Memory B cell (primary cell): Measurements from ENCODE around the gene RTN4IP1.
"Not testable (repeated sequence)": the region's sequence is repeated elsewhere in the genome, so short reads cannot be mapped to it uniquely, and the experiment has no call there.

ENCODE experiments used
- ATAC-seq: fragments of 150-1000 bp; cut with Tn5 transposase; 2 replicates; pipeline ENCODE4 v1.10.0; 2021; ENCODE audit warnings: low read depth, mild to moderate bottlenecking, moderate library complexity
- DNase-seq, 2 donors: peaks; one replicate each; pipeline ENCODE4 v3.0.0; 2022; ENCODE audit warnings: low spot score in 2 of 2
- H3K27ac Mint-ChIP-seq: one replicate; pipeline ENCODE4 v1.8.0; 2022; ENCODE audit warnings: mild to moderate bottlenecking, moderate library complexity, mixed read lengths
- H3K27me3 Mint-ChIP-seq: one replicate; pipeline ENCODE4 v1.8.0; 2022; ENCODE audit warnings: mixed read lengths
- H3K36me3 Mint-ChIP-seq: one replicate; pipeline ENCODE4 v1.8.0; 2022; ENCODE audit warnings: mild to moderate bottlenecking, mixed read lengths
- H3K4me1 Mint-ChIP-seq: one replicate; pipeline ENCODE4 v1.8.0; 2022; ENCODE audit warnings: mixed read lengths
- H3K4me3 Mint-ChIP-seq: one replicate; pipeline ENCODE4 v1.8.0; 2022; ENCODE audit warnings: mild to moderate bottlenecking, moderate library complexity, mixed read lengths
- H3K9me3 Mint-ChIP-seq: one replicate; pipeline ENCODE4 v1.8.0; 2022; ENCODE audit warnings: mixed read lengths

The RTN4IP1 gene

DNA sequence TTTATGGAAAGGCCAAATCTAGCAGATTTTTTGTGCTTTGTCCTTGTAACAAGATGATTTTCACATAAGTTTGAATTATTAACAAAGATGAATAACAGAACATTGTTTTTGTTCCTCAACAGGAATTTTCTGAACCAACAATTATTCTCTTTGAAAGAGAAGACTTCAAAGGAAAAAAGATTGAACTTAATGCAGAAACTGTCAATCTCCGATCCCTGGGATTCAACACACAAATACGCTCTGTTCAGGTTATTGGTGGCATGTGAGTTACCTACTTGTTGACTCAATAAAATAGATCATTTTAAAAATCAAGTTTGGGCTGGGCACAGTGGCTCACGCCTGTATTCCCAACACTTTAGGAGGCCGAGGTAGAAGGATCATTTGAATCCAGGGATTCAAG, 70.9 kb downstream of the RTN4IP1 start:
- Mint-ChIP-seq H3K36me3 (peaks cover 14% of the 10 kb centered on the region), H3K4me3 (no peak overlapping the region), H3K27ac (no peak overlapping the region), H3K4me1 (peaks cover 9% of the 10 kb centered on the region), H3K9me3 (no peaks in the 10 kb centered on the region), H3K27me3 (no peaks in the 10 kb centered on the region)
- DNase-seq (no peak), ATAC-seq (no peak)

DNA sequence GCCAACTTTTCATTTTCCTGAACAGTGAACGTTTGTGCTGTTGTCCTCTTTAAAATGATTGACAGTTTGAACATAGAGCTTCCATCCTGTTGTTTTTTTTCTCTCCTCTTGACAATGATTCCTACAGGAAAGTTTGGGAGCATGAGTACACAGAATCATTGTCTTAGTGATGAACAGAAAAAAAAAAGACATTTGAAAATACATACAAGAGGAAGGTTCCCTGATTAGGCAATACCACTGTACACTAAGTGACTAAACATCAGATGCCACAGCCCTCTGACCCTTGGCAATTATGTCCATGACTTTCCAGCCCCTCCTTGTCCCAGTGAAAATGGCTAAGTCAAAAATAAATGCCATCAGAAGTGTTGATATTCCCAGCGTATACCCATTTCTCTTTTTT, 71.5 kb downstream of the RTN4IP1 start:
- no peaks in the 10 kb centered on the region for H3K9me3 Mint-ChIP-seq
- peaks cover 9% of the 10 kb centered on the region for H3K4me1 Mint-ChIP-seq
- no peak for ATAC-seq
- no peaks in the 10 kb centered on the region for H3K27me3 Mint-ChIP-seq
- H3K36me3 Mint-ChIP-seq: peaks cover 14% of the 10 kb centered on the region
- H3K27ac Mint-ChIP-seq: no peak overlapping the region
- DNase-seq: no peak
- H3K4me3 Mint-ChIP-seq: no peak overlapping the region

DNA sequence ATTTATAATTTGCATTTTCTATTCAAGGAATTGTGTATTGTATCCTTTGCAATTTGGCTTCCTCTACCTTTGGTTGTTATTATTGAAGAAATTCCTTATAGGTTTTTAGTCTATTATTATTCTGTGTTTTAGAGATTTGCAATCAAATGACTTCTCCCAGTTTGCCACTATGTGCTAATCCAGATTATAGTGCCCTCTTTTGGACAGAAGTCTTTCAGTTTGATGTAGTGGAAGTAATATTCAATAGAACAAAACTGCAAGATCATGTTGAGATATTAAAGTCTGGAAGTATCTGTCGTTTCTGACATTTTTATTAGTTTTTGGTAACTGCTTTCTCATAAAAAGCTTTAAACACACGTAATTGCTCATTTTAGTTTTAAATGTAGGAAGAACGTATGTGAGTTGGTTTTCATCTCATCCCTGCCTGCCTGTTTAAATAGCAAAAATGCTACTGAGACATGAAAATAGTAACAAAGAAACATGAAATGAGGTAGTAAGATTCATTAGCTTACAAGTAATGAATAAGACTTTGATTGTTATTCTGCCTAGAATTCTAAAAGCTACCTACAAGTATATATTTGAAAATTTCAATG, 72.8 kb downstream of the RTN4IP1 start:
- peaks cover 9% of the 10 kb centered on the region for H3K4me1 Mint-ChIP-seq
- H3K36me3 Mint-ChIP-seq: peaks cover 18% of the 10 kb centered on the region
- H3K27ac Mint-ChIP-seq: peak overlapping the region; percentile 50
- peak; percentile 70 for ATAC-seq
- H3K9me3 Mint-ChIP-seq: no peaks in the 10 kb centered on the region
- H3K27me3 Mint-ChIP-seq: no peaks in the 10 kb centered on the region
- peak in 1 of 2 donors; percentile 39 for DNase-seq
- no peak overlapping the region for H3K4me3 Mint-ChIP-seq

DNA sequence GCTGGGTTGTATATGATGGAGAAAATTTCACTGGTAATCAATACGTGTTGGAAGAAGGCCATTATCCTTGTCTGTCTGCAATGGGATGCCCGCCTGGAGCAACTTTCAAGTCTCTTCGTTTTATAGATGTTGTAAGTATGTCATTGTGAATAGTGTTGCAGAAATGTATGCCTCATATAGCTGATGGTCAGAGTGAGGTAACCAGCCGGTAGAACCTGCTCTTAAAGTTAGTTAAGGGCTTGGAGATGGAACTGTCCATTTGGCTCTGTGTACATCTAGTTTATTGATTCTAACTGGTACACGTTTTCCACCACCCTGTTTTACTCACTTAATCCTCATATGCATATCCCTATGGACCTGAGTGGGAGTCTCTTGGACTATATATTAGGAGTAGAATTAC, 73.5 kb downstream of the RTN4IP1 start:
- H3K36me3 Mint-ChIP-seq: peaks cover 23% of the 10 kb centered on the region
- DNase-seq (no peak), ATAC-seq (no peak)
- no peak overlapping the region for H3K27ac Mint-ChIP-seq
- no peaks in the 10 kb centered on the region for H3K9me3 Mint-ChIP-seq
- H3K4me1 Mint-ChIP-seq: peaks cover 9% of the 10 kb centered on the region
- H3K4me3 Mint-ChIP-seq: no peak overlapping the region
- no peaks in the 10 kb centered on the region for H3K27me3 Mint-ChIP-seq

DNA sequence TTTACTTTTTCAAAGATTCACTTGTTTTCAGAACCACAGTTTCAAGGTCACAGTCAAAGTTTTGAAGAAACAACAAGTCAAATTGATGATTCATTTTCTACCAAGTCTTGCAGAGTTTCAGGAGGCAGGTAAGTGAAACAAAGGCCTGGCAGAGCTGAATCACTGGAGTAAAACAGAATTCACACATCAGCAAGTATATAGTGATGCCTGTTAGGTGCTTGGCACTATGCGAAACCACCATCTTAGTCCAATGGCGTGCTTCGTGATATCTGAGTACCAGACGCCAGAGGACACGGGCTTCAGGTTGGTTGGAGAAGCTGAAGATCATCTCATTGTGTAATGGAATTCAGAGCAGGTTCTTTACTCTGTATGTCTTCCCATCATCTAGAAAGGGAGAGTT, 75.9 kb downstream of the RTN4IP1 start:
- peak overlapping the region; percentile 60 for H3K27ac Mint-ChIP-seq
- H3K4me3 Mint-ChIP-seq: no peak overlapping the region
- peaks cover 33% of the 10 kb centered on the region for H3K36me3 Mint-ChIP-seq
- H3K27me3 Mint-ChIP-seq: no peaks in the 10 kb centered on the region
- ATAC-seq: no peak
- DNase-seq: no peak
- H3K4me1 Mint-ChIP-seq: peaks cover 9% of the 10 kb centered on the region
- no peaks in the 10 kb centered on the region for H3K9me3 Mint-ChIP-seq

DNA sequence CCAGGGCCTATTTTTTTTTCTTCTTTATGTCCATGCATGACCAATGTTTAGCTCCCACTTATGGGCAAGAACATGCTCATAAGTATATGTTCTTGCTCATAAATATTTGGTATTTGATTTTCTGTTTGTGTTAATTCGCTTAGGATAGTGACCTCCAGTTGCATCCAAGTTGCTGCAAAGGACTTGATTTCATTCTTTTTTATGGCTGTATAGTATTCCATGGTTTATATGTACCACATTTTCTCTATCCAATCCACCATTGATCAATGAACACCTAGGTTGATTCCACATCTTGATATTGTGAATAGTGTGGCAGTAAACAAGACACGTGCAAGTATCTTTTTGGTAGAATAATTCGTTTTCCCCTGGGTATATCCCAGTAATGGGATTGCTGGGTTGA, 78.1 kb downstream of the RTN4IP1 start:
- Mint-ChIP-seq H3K27ac (peak overlapping the region; percentile 65), H3K9me3 (no peaks in the 10 kb centered on the region), H3K36me3 (peaks cover 36% of the 10 kb centered on the region), H3K4me3 (no peak overlapping the region), H3K4me1 (peaks cover 19% of the 10 kb centered on the region), H3K27me3 (no peaks in the 10 kb centered on the region)
- DNase-seq: no peak
- no peak for ATAC-seq

DNA sequence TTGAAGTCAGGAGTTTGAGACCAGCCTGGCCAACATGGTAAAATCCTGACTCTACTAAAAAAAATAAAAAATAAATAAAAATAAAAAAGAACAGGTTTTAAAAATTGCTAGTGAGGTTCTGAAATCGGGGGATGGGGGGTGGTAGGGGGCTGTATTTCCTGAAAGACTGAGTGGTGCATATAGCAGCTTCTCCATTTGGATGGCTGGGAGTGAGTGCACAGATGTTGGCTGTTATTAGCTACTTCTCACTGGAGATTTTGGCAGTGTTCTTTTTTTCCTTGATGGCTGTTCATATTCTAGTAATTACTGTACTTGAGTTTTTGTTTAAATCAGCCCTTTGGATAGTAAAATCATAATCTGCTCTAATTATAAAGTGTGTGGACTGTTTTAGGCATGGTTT, 79.8 kb downstream of the RTN4IP1 start:
- Mint-ChIP-seq H3K27me3 (no peaks in the 10 kb centered on the region), H3K4me3 (no peak overlapping the region), H3K9me3 (no peaks in the 10 kb centered on the region), H3K27ac (peak overlapping the region; percentile 99), H3K4me1 (peaks cover 19% of the 10 kb centered on the region), H3K36me3 (peaks cover 41% of the 10 kb centered on the region)
- ATAC-seq: no peak
- no peak for DNase-seq

DNA sequence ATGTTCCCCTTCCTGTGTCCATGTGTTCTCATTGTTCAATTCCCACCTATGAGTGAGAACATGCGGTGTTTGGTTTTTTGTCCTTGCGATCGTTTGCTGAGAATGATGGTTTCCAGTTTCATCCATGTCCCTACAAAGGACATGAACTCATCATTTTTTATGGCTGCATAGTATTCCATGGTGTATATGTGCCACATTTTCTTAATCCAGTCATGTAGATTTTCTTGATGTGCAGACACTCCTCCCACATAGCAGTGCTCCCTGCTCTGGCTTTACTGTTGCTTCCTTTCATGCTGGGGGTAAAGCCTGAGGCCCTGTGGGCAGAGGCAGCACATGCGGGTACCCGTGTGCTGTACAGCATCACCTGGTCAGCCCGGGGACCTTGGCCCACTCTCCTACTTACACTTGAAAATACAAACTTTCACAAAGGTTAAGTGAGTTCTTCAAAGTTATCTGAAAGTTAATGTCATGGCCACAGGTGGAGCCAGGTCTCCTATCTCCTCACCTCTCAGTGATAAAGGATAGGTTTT, 80.3 kb downstream of the RTN4IP1 start:
- H3K4me3 Mint-ChIP-seq, H3K27me3 Mint-ChIP-seq: not testable (repeated sequence)
- H3K27ac Mint-ChIP-seq: peak overlapping the region; percentile 99

DNA sequence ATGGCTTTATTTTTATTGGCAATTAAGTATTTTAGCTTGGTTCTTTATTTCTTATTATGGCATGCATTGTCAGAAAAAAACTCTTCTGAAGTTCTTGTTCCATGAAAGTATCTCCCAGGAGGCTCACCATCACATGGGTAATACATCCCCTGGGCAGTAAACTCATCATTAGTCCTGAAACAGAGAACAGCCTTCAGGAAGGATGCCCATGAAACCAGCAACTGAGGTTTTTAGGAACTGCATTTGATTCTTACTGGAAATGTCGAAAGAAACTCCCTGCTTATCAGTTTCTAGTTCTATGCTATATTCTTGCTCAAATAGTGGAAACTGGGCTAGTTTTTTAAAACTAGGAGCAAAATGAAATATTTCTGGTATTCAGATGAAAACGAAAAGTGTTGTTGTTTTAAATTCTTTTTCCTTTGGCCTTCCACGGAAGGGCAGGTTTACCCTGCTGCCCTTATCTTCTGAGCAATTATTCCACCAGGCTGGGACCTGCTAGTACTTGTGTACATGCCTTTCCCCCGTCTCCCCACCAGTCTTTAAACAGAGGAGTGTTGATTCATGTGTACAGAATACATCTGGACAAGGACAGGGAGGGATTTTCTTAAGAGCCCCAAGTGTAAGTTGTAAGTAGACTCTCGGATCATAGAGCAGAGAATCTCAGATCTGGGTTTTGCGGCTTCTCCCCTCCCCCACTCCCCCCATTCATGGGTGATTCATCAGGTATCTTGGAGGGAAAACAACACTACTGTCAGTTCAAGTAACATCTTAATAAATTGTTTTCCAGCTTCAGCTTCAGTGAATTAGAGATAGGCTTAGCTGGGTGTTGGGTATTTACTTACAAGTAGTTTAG, 81.5 kb downstream of the RTN4IP1 start:
- H3K36me3 Mint-ChIP-seq: peaks cover 41% of the 10 kb centered on the region
- no peak for DNase-seq
- H3K27ac Mint-ChIP-seq: peak overlapping the region; percentile 99

More for the DNA sequence above, 80.3 kb downstream of the RTN4IP1 start:
- not testable (repeated sequence) for DNase-seq, ATAC-seq, H3K9me3 Mint-ChIP-seq
- Mint-ChIP-seq H3K4me1 (peaks cover 19% of the 10 kb centered on the region), H3K36me3 (peaks cover 46% of the 10 kb centered on the region)

DNA sequence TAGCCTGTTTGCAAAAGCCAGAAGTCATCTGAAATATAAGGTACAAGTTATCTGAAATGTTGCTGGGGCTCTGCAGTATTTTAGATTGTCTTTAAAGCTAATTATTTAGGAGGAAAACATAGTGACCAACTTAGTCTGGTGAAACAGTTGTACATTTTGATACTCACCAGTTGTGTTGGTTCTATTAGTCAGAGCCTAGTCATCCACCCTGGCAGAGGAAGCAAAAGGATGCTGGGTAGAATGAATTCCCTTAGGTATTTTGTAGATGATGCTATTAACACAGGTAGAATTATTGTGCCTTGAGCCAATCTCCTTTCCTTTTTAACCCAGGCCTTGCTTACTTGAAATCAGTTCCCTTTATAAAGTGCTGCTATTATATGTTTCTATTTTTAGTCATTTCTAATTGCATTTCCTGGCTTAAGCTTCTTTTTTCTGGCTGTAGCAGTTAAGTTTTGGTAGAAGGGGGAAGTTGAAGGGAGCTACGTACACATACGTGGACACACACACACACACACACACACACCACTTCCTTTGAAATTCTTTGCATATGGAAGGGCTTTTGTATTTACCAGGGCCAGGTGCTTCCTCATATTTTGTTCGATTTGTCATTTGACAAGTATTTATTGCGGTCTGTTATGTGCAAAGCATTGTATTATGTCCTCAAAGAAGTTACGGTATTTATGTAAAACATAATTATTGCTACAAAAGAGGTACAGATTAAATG, 82.4 kb downstream of the RTN4IP1 start:
- peak overlapping the region; percentile 78 for H3K4me3 Mint-ChIP-seq
- no peaks in the 10 kb centered on the region for H3K9me3 Mint-ChIP-seq
- peaks cover 19% of the 10 kb centered on the region for H3K4me1 Mint-ChIP-seq
- peaks cover 39% of the 10 kb centered on the region for H3K36me3 Mint-ChIP-seq
- peak overlapping the region; percentile 99 for H3K27ac Mint-ChIP-seq
- no peaks in the 10 kb centered on the region for H3K27me3 Mint-ChIP-seq
- DNase-seq (peak in 1 of 2 donors; percentile 52), ATAC-seq (peak; percentile 92)

More for the DNA sequence above, 81.5 kb downstream of the RTN4IP1 start:
- no peak overlapping the region for H3K4me3 Mint-ChIP-seq
- H3K9me3 Mint-ChIP-seq: no peaks in the 10 kb centered on the region
- H3K4me1 Mint-ChIP-seq: peaks cover 19% of the 10 kb centered on the region
- ATAC-seq: no peak
- H3K27me3 Mint-ChIP-seq: no peaks in the 10 kb centered on the region

DNA sequence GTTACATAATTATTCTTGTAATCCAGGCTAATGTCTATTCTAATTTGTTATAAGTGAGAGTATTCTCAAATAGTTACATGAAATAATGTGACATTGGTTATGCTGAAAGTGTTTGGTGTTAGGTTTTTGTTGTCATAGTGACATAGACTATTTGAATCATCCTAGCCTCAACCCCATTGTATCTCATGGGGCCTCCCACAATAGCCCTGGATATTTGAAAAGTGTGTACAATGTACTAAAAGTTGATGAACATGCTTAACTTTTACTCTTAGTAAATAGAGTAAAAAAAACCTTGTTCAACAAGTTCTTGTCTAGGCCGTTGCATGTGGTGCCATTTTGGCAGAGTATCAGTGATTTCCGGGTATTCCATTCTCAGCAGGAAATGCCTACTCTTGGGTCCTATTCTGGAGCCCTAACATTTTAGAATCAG, 83.0 kb downstream of the RTN4IP1 start:
- Mint-ChIP-seq H3K4me1 (peaks cover 19% of the 10 kb centered on the region), H3K27ac (peak overlapping the region; percentile 99), H3K36me3 (peaks cover 35% of the 10 kb centered on the region)

DNA sequence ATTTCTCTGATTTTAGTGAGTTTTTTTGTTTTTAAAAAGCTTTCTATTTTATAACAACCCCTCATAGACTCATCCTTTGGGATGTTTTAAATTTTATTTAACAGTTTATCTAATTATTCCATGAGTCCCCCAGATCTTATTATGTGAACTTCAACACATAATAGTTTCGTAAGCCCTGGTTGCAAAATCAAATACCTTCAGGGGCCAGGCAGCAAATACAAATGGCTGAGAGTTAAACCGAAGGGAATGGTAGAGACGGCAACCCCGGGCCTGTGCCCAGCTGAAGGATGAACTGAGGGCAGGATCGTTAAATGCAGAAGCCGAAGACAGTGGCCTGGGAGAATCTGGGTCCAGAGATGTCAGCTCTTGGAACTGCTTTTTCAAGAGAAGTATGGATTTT, 88.4 kb downstream of the RTN4IP1 start:
- peaks cover 1% of the 10 kb centered on the region for H3K9me3 Mint-ChIP-seq

More for the DNA sequence above, 83.0 kb downstream of the RTN4IP1 start:
- H3K4me3 Mint-ChIP-seq: peak overlapping the region; percentile 78
- no peaks in the 10 kb centered on the region for H3K9me3 Mint-ChIP-seq
- no peak for ATAC-seq
- H3K27me3 Mint-ChIP-seq: no peaks in the 10 kb centered on the region
- no peak for DNase-seq

DNA sequence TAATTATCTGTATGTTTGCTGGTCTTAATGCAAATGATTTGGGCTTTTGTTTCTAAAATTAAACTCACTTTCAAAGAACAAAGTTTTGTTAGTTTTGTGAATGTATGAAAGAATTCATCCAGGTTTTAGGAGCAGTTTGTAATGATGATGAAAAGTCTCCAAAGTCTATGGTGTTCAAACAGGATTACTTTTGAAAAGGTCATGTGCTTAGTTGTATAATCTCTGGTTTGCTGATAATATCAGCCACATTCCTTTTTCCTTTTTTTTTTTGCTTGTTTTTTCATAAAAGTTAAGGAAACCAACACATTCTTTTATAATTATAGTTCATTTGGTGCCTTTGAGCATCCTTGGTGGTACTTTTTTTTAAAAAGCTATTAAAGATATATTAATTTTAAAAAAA, 88.9 kb downstream of the RTN4IP1 start:
- DNase-seq (no peak), ATAC-seq (no peak)
- Mint-ChIP-seq H3K27ac (peak overlapping the region; percentile 3), H3K9me3 (peaks cover 1% of the 10 kb centered on the region), H3K27me3 (no peaks in the 10 kb centered on the region), H3K4me1 (peaks cover 32% of the 10 kb centered on the region), H3K4me3 (no peak overlapping the region), H3K36me3 (peaks cover 31% of the 10 kb centered on the region)

More for the DNA sequence above, 88.4 kb downstream of the RTN4IP1 start:
- DNase-seq (no peak), ATAC-seq (no peak)
- Mint-ChIP-seq H3K27me3 (no peaks in the 10 kb centered on the region), H3K4me1 (peaks cover 33% of the 10 kb centered on the region), H3K4me3 (no peak overlapping the region), H3K27ac (no peak overlapping the region), H3K36me3 (peaks cover 30% of the 10 kb centered on the region)

DNA sequence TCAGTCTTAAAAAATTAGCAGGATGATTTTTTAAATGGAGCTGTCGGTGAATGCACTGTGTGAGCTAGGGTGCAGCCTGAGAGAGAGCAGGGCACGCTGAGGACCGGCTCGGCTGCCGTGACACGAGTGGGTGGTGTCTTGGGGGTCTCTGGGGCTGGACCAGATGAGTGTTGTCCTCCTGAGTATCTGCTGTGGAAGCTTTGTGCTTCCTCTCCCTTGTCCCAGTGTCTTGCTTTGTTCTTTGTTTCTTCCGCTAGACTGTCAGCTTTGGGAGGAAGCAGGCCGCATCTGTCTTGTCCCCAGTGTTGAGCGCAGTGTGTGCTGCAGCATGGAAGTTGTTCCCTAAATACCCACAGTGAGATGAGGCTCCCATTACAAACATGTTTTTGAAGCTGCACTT, 89.4 kb downstream of the RTN4IP1 start:
- ATAC-seq (no peak), DNase-seq (no peak)
- Mint-ChIP-seq H3K36me3 (peaks cover 33% of the 10 kb centered on the region), H3K4me1 (peaks cover 33% of the 10 kb centered on the region), H3K9me3 (peaks cover 1% of the 10 kb centered on the region), H3K27ac (peak overlapping the region; percentile 3), H3K4me3 (no peak overlapping the region), H3K27me3 (no peaks in the 10 kb centered on the region)
